Uterus (tissue), 4 donors: ENCODE results near the gene SLTM. TPM values are rescaled to one million over a fixed set of nuclear protein-coding genes. Genes with fewer than 3 reads are reported as not detected.
"Not testable (repeated sequence)": the region's sequence is repeated elsewhere in the genome, so short reads cannot be mapped to it uniquely, and the experiment has no call there.

Experiments used
- DNase-seq, 2 donors: peaks; one replicate each; pipeline ENCODE4 v3.0.0-alpha.2; 2019 to 2020
- H3K27ac ChIP-seq, 2 donors: fragments of 200-600 bp; sonication (generic); 1 replicate in 1 of 2; 2 replicates in 1 of 2; pipeline ENCODE4 v1.5.1; 2016 to 2018
- H3K27me3 ChIP-seq, 2 donors: fragments of 200-600 bp; sonication (generic); one replicate each; pipeline ENCODE4 v1.5.1; 2018 to 2019; ENCODE audit warnings: control low read depth in 1 of 2
- H3K36me3 ChIP-seq, 2 donors: fragments of 200-600 bp; sonication (generic); one replicate each; pipeline ENCODE4 v1.5.1; 2019; ENCODE audit warnings: control low read depth in 1 of 2
- H3K4me1 ChIP-seq, 2 donors: fragments of 200-600 bp; sonication (generic); one replicate each; pipeline ENCODE4 v1.5.1; 2018 to 2019; ENCODE audit warnings: control low read depth in 1 of 2
- H3K4me3 ChIP-seq, 2 donors: fragments of 200-600 bp; sonication (generic); 1 replicate in 1 of 2; 2 replicates in 1 of 2; pipeline ENCODE4 v1.5.1; 2018 to 2019; ENCODE audit warnings: mild to moderate bottlenecking in 1 of 2
- H3K9me3 ChIP-seq, 2 donors: fragments of 200-600 bp; sonication (generic); one replicate each; pipeline ENCODE4 v1.5.1; 2019; ENCODE audit warnings: control low read depth in 1 of 2
- CTCF ChIP-seq, 4 experiments: fragments of 200-600 bp in 2 of 4; fragments of 450-650 bp in 2 of 4; sonication (generic) in 2 of 4; IDR thresholded peaks; one replicate each; pipeline ENCODE4 v1.5.1; 2016 to 2019; ENCODE audit warnings: antibody characterized with exemption in 4 of 4, mild to moderate bottlenecking in 2 of 4, moderate library complexity in 1 of 4
- POLR2A ChIP-seq, 2 donors: fragments of 450-650 bp; IDR thresholded peaks; one replicate each; pipeline ENCODE4 v1.6.1; 2016; ENCODE audit warnings: antibody characterized with exemption in 2 of 2, mild to moderate bottlenecking in 1 of 2, moderate library complexity in 1 of 2
- intact Hi-C: fragments of 100-400 bp; cut with DNase I; formaldehyde crosslinking; loops from one replicate; pipeline ENCODE4 v1.15.1; 2023; ENCODE audit warnings: low total_unique reads
- total RNA-seq, 4 donors: library from RNA; depleted of rRNA in 3 of 4; stranded (reverse); fragments of >200 nt in 3 of 4; gene quantifications; one replicate each; pipeline versions ENCODE4 v1.1.0 to v1.2.4, GENCODE V29; 2014 to 2023
- donor health status: DM: yes; HTN: yes; CAD: no.

The SLTM gene
- total RNA-seq, 4 donors from 2014 or later: 26.4 to 140 (median 126) TPM

GRCh38 chr15:58919232-58919631 lies 14.2 kb downstream of the SLTM start:
- no peak for TF ChIP-seq CTCF (IDR thresholded peaks at IDR 0.05)
- no peak for TF ChIP-seq POLR2A (IDR thresholded peaks at IDR 0.05)
- intact Hi-C loops: no loop called here
- Histone ChIP-seq H3K36me3 (no peaks in the 10 kb centered on the region), H3K9me3 (no peaks in the 10 kb centered on the region), H3K27me3 (no peaks in the 10 kb centered on the region), H3K4me3 (no peak overlapping the region), H3K4me1 (no peaks in the 10 kb centered on the region), H3K27ac (no peak overlapping the region)
- no peak for DNase-seq

GRCh38 chr15:58918239-58918638 lies 15.2 kb downstream of the SLTM start:
- DNase-seq: no peak
- Histone ChIP-seq H3K4me3 (no peak overlapping the region), H3K36me3 (no peaks in the 10 kb centered on the region), H3K4me1 (no peaks in the 10 kb centered on the region), H3K27me3 (no peaks in the 10 kb centered on the region), H3K27ac (no peak overlapping the region), H3K9me3 (no peaks in the 10 kb centered on the region)
- intact Hi-C loops: no loop called here
- TF ChIP-seq CTCF (IDR thresholded peaks at IDR 0.05) (no peak), POLR2A (IDR thresholded peaks at IDR 0.05) (no peak)

- H3K36me3 ChIP-seq, DNase-seq, H3K4me3 ChIP-seq, H3K4me1 ChIP-seq, H3K27ac ChIP-seq, H3K27me3 ChIP-seq, H3K9me3 ChIP-seq, intact Hi-C loops: not testable (repeated sequence)
Measured at GRCh38 chr15:58917613-58918129, 15.8 kb downstream of the SLTM start.

GRCh38 chr15:58916962-58917361 lies 16.5 kb downstream of the SLTM start:
- H3K9me3 ChIP-seq: no peaks in the 10 kb centered on the region
- DNase-seq: no peak
- H3K4me1 ChIP-seq: no peaks in the 10 kb centered on the region
- no peak overlapping the region for H3K4me3 ChIP-seq
- H3K27me3 ChIP-seq: no peaks in the 10 kb centered on the region
- TF ChIP-seq CTCF (IDR thresholded peaks at IDR 0.05): no peak
- intact Hi-C loops: no loop called here
- no peaks in the 10 kb centered on the region for H3K36me3 ChIP-seq
- no peak overlapping the region for H3K27ac ChIP-seq

GRCh38 chr15:58910456-58910855 lies 23.0 kb downstream of the SLTM start:
- Histone ChIP-seq H3K9me3 (no peaks in the 10 kb centered on the region), H3K4me1 (no peaks in the 10 kb centered on the region), H3K36me3 (no peaks in the 10 kb centered on the region), H3K27ac (no peak overlapping the region), H3K27me3 (no peaks in the 10 kb centered on the region), H3K4me3 (no peak overlapping the region)
- no peak for DNase-seq
- TF ChIP-seq CTCF (IDR thresholded peaks at IDR 0.05) (no peak), POLR2A (IDR thresholded peaks at IDR 0.05) (no peak)
- intact Hi-C loops: no loop called here

- no peak overlapping the region for H3K4me3 ChIP-seq
- no peak overlapping the region for H3K27ac ChIP-seq
- H3K27me3 ChIP-seq: no peaks in the 10 kb centered on the region
- H3K9me3 ChIP-seq: no peaks in the 10 kb centered on the region
- intact Hi-C loops: no loop called here
- TF ChIP-seq POLR2A (IDR thresholded peaks at IDR 0.05): no peak
- no peak for TF ChIP-seq CTCF (IDR thresholded peaks at IDR 0.05)
- DNase-seq: no peak
- H3K36me3 ChIP-seq: no peaks in the 10 kb centered on the region
- no peaks in the 10 kb centered on the region for H3K4me1 ChIP-seq
Measured at GRCh38 chr15:58909616-58910015, 23.9 kb downstream of the SLTM start.
